B cell (primary cell): Measurements from ENCODE around the gene AOC2.

Experiments
- CTCF ChIP-seq: fragments of 200-600 bp; IDR thresholded peaks from one replicate; pipeline ENCODE4 v1.8.0; 2022; ENCODE audit warnings: antibody characterized with exemption, mild to moderate bottlenecking
- EZH2 ChIP-seq: IDR thresholded peaks from 2 replicates; pipeline ENCODE4 v1.6.1; 2012; ENCODE audit warnings: borderline replicate concordance, low read depth, mild to moderate bottlenecking, moderate library complexity, low read length; ENCODE audit not compliant: insufficient read depth, poor library complexity, severe bottlenecking

DNA sequence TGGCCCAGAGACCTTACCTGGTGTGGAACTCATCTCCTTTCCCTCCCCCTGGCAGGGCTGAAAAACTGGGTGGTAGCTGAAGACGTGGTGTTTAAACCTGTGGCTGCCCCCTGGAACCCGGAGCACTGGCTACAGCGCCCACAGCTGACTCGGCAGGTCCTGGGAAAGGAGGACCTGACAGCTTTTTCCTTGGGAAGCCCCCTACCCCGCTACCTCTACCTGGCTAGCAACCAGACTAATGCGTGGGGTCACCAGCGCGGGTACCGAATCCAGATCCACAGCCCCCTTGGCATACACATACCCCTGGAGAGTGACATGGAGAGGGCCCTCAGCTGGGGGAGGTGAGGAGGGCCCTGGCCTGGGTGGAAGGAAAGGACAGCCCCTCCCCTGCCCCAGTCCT lies 4.7 kb downstream of the AOC2 start:
- TF ChIP-seq CTCF (no peak), EZH2 (no peak)
